ENCODE results near the gene ITPR3.
A peak's percentile ranks its signal among the peaks of the same experiment; 100 is the strongest.
"Not testable (repeated sequence)": the region's sequence is repeated elsewhere in the genome, so short reads cannot be mapped to it uniquely, and the experiment has no call there.

The ITPR3 gene

GRCh38 chr6:33613795-33614168, 7.3 kb upstream of the ITPR3 start:
- peak; percentile 90 for DNase-seq (ENCODE audit: low spot score)

- DNase-seq (ENCODE audit: low spot score): no peak
Observed at GRCh38 chr6:33616113-33616512, 5.0 kb upstream of the ITPR3 start.

- no peak for DNase-seq (ENCODE audit: low spot score)
Observed at GRCh38 chr6:33616913-33617312, 4.2 kb upstream of the ITPR3 start.

GRCh38 chr6:33619166-33619840, 1.8 kb upstream of the ITPR3 start:
- peak; percentile 50 for DNase-seq (ENCODE audit: low spot score)

- peak; percentile 55 for DNase-seq (ENCODE audit: low spot score)
Observed at GRCh38 chr6:33620158-33620855, 815 bp upstream of the ITPR3 start.

- no peak for DNase-seq (ENCODE audit: low spot score)
Observed at GRCh38 chr6:33621711-33622388, 728 bp downstream of the ITPR3 start.

GRCh38 chr6:33622456-33623431, 1.6 kb downstream of the ITPR3 start:
- no peak for DNase-seq (ENCODE audit: low spot score)

GRCh38 chr6:33623895-33624381, 2.8 kb downstream of the ITPR3 start:
- DNase-seq (ENCODE audit: low spot score): no peak

GRCh38 chr6:33624856-33625255, 3.7 kb downstream of the ITPR3 start:
- DNase-seq (ENCODE audit: low spot score): no peak

GRCh38 chr6:33627876-33628275, 6.8 kb downstream of the ITPR3 start:
- DNase-seq (ENCODE audit: low spot score): peak; percentile 39

- DNase-seq (ENCODE audit: low spot score): peak; percentile 85
Observed at GRCh38 chr6:33628401-33628964, 7.4 kb downstream of the ITPR3 start.

GRCh38 chr6:33630014-33630413, 8.9 kb downstream of the ITPR3 start:
- DNase-seq (ENCODE audit: low spot score): no peak

GRCh38 chr6:33631521-33631920, 10.4 kb downstream of the ITPR3 start:
- DNase-seq (ENCODE audit: low spot score): not testable (repeated sequence)

- no peak for DNase-seq (ENCODE audit: low spot score)
Observed at GRCh38 chr6:33631971-33632557, 10.9 kb downstream of the ITPR3 start.

- DNase-seq (ENCODE audit: low spot score): peak; percentile 57
Observed at GRCh38 chr6:33632558-33633039, 11.5 kb downstream of the ITPR3 start.

GRCh38 chr6:33633084-33633461, 12.0 kb downstream of the ITPR3 start:
- no peak for DNase-seq (ENCODE audit: low spot score)

GRCh38 chr6:33633462-33634158, 12.5 kb downstream of the ITPR3 start:
- peak; percentile 63 for DNase-seq (ENCODE audit: low spot score)

- DNase-seq (ENCODE audit: low spot score): no peak
Observed at GRCh38 chr6:33634161-33634727, 13.1 kb downstream of the ITPR3 start.

GRCh38 chr6:33634946-33635345, 13.8 kb downstream of the ITPR3 start:
- DNase-seq (ENCODE audit: low spot score): no peak

- no peak for DNase-seq (ENCODE audit: low spot score)
Observed at GRCh38 chr6:33636655-33637054, 15.5 kb downstream of the ITPR3 start.
